ENCODE measurements around the gene UQCRH. TPM values are rescaled to one million over a fixed set of nuclear protein-coding genes. Genes with fewer than 3 reads are reported as not detected.

The UQCRH gene
- 335 and 403 TPM in 2 replicates for total RNA-seq (ENCODE audit: low replicate concordance)
- long read RNA-seq, transcript UQCRH-201 (4 exons, 604 nt): major isoform, 162 of 183 reads
- long read RNA-seq, transcript UQCRH-205 (5 exons, 674 nt): minor isoform, 14 of 183 reads
- long read RNA-seq, partial matches to known transcripts: 0 of 183 reads
- long read RNA-seq, other reads (novel, unspliced or antisense): 6 of 183 reads

GRCh38 chr1:46303038-46303871 lies at the start of gene UQCRH, which contains the start of gene LRRC41:
TSS of gene UQCRH (plus strand) at chr1:46303698. CDS start at chr1:46303767, 69 bp downstream.
TSS of gene LRRC41 (minus strand) at chr1:46303616. CDS start at chr1:46303322, 294 bp downstream.
- H3K4me1 Mint-ChIP-seq (ENCODE audit: unreplicated experiment): peaks cover 32% of the 10 kb centered on the region

GRCh38 chr1:46254668-46255067 lies 48.8 kb upstream of the UQCRH start:
- Mint-ChIP-seq H3K4me3 (no peak overlapping the region), H3K27me3 (no peaks in the 10 kb centered on the region), H3K9me3 (no peaks in the 10 kb centered on the region), H3K27ac (peak overlapping the region; percentile 15), H3K4me1 (ENCODE audit: unreplicated experiment) (peaks cover 5% of the 10 kb centered on the region), H3K36me3 (peaks cover 15% of the 10 kb centered on the region)
- no peak for DNase-seq (ENCODE audit: extremely low spot score, unreplicated experiment)
- no peak for TF ChIP-seq CTCF (conservative IDR thresholded peaks at IDR 0.05)

More at GRCh38 chr1:46303038-46303871, at the start of gene UQCRH, which contains the start of gene LRRC41:
- Mint-ChIP-seq H3K27me3 (no peaks in the 10 kb centered on the region), H3K36me3 (peaks cover 14% of the 10 kb centered on the region), H3K4me3 (peak within 1 kb of the TSS; percentile 96), H3K9me3 (no peaks in the 10 kb centered on the region), H3K27ac (peak within 1 kb of the TSS; percentile 99)
- DNase-seq (ENCODE audit: extremely low spot score, unreplicated experiment): peak; percentile 94
- no peak for TF ChIP-seq CTCF (conservative IDR thresholded peaks at IDR 0.05)

- Mint-ChIP-seq H3K27ac (no peak overlapping the region), H3K4me1 (ENCODE audit: unreplicated experiment) (peaks cover 5% of the 10 kb centered on the region), H3K9me3 (no peaks in the 10 kb centered on the region), H3K4me3 (no peak overlapping the region), H3K27me3 (no peaks in the 10 kb centered on the region), H3K36me3 (peaks cover 24% of the 10 kb centered on the region)
- DNase-seq (ENCODE audit: extremely low spot score, unreplicated experiment): no peak
- no peak for TF ChIP-seq CTCF (conservative IDR thresholded peaks at IDR 0.05)
These were observed 47.0 kb upstream of the UQCRH start for GRCh38 chr1:46256523-46256922.

- no peak for DNase-seq (ENCODE audit: extremely low spot score, unreplicated experiment)
- no peak overlapping the region for H3K4me3 Mint-ChIP-seq
- TF ChIP-seq CTCF (conservative IDR thresholded peaks at IDR 0.05): no peak
- no peaks in the 10 kb centered on the region for H3K4me1 Mint-ChIP-seq (ENCODE audit: unreplicated experiment)
- H3K27me3 Mint-ChIP-seq: no peaks in the 10 kb centered on the region
- peaks cover 14% of the 10 kb centered on the region for H3K36me3 Mint-ChIP-seq
- H3K27ac Mint-ChIP-seq: no peak overlapping the region
- no peaks in the 10 kb centered on the region for H3K9me3 Mint-ChIP-seq
These were observed 41.0 kb upstream of the UQCRH start for GRCh38 chr1:46262508-46262907.

GRCh38 chr1:46263146-46263545 lies 40.4 kb upstream of the UQCRH start:
- Mint-ChIP-seq H3K27me3 (no peaks in the 10 kb centered on the region), H3K4me1 (ENCODE audit: unreplicated experiment) (no peaks in the 10 kb centered on the region), H3K4me3 (no peak overlapping the region), H3K27ac (no peak overlapping the region), H3K9me3 (no peaks in the 10 kb centered on the region), H3K36me3 (peaks cover 14% of the 10 kb centered on the region)
- DNase-seq (ENCODE audit: extremely low spot score, unreplicated experiment): no peak
- TF ChIP-seq CTCF (conservative IDR thresholded peaks at IDR 0.05): no peak

Measured in type B pancreatic cell (in vitro differentiated cells).